HCT116 (cell line): ENCODE results near the gene RBMS1. TPM values are rescaled to one million over a fixed set of nuclear protein-coding genes. Genes with fewer than 3 reads are reported as not detected.

ENCODE experiments used
- ATAC-seq: fragments of 200-7000 bp; cut with Tn5 transposase; 2 replicates; pipeline ENCODE4 v1.9.1; 2020; ENCODE audit warnings: mild to moderate bottlenecking, moderate library complexity
- BruUV-seq: library from RNA; stranded (reverse); fragments of 400-500 nt; replicated peaks from 2 replicates; lab custom pipeline; 2021; lab: Mats Ljungman, UMichigan
- CTCF ChIA-PET: fragments of 300-600 bp; sonication (Branson Sonifier 250); formaldehyde crosslinking; loops from one replicate; lab custom pipeline; 2021; ENCODE audit warnings: antibody characterized with exemption; lab: Charles Lee
- POLR2A ChIA-PET: fragments of 300-600, 350-600 bp; sonication (Branson Sonifier 250); formaldehyde crosslinking; loops from one replicate; lab custom pipeline; 2021; ENCODE audit warnings: antibody characterized with exemption; lab: Charles Lee
- RAD21 ChIA-PET, 2 experiments: fragments of 300-600 bp; sonication (Branson Sonifier 250); formaldehyde crosslinking; loops; one replicate each; lab custom pipeline; 2023; ENCODE audit warnings: low total read pairs in 2 of 2; ENCODE audit not compliant: uncharacterized antibody in 2 of 2, unreplicated experiment in 2 of 2, low non-redundant PET in 1 of 2; lab: Charles Lee
- DNase-seq: peaks from one replicate; pipeline ENCODE4 v3.0.0-alpha.2; 2010; ENCODE audit warnings: low read depth, low spot score
- H2AFZ ChIP-seq: fragments of 200-600 bp; shearing (Covaris generic), sonication (generic); 2 replicates; pipeline ENCODE4 v1.6.1; 2017; ENCODE audit warnings: low read depth, mixed run types, mixed read lengths, antibody characterized with exemption, low read length; ENCODE audit not compliant: poor library complexity, severe bottlenecking
- H3K27ac ChIP-seq: 2 replicates; pipeline ENCODE4 v1.5.1; 2012; ENCODE audit warnings: low read depth, low read length
- H3K27me3 ChIP-seq: fragments of 200-600 bp; sonication (generic); 2 replicates; pipeline ENCODE4 v1.6.1; 2016; ENCODE audit warnings: mixed run types, low read length, mixed read lengths; ENCODE audit not compliant: insufficient read depth
- H3K36me3 ChIP-seq, 2 experiments: fragments of 200-500 bp in 1 of 2; fragments of 200-600 bp in 1 of 2; sonication (Bioruptor generic) in 1 of 2; sonication (generic) in 1 of 2; 2 replicates each; pipeline versions ENCODE4 v1.5.1 to v1.6.1; 2014 to 2016; ENCODE audit warnings: low read length in 2 of 2, inconsistent platforms in 1 of 2, mixed read lengths in 1 of 2, mixed run types in 1 of 2; ENCODE audit not compliant: insufficient read depth in 2 of 2, control insufficient read depth in 1 of 2
- H3K4me1 ChIP-seq, 2 experiments: fragments of 200-600 bp in 1 of 2; sonication (generic) in 1 of 2; 2 replicates each; pipeline versions ENCODE4 v1.5.1 to v1.6.1; 2012 to 2017; ENCODE audit warnings: low read length in 2 of 2, inconsistent platforms in 1 of 2, mild to moderate bottlenecking in 1 of 2, mixed read lengths in 1 of 2, mixed run types in 1 of 2, moderate library complexity in 1 of 2; ENCODE audit not compliant: insufficient read depth in 2 of 2, control insufficient read depth in 1 of 2
- H3K4me2 ChIP-seq: fragments of 200-600 bp; sonication (generic); 2 replicates; pipeline ENCODE4 v1.6.1; 2017; ENCODE audit warnings: mixed run types, low read length, mixed read lengths
- H3K4me3 ChIP-seq, 2 experiments: fragments of 200-600 bp in 1 of 2; sonication (generic) in 1 of 2; replicated peaks in 1 of 2; 2 replicates each; pipeline ENCODE4 v1.5.1; 2011 to 2016; ENCODE audit warnings: low read length in 2 of 2, control low read depth in 1 of 2, low read depth in 1 of 2, mild to moderate bottlenecking in 1 of 2, mixed read lengths in 1 of 2, mixed run types in 1 of 2
- H3K79me2 ChIP-seq: fragments of 200-600 bp; sonication (generic); 2 replicates; pipeline ENCODE4 v1.6.1; 2017; ENCODE audit warnings: mild to moderate bottlenecking, mixed run types, low read length, moderate library complexity, mixed read lengths; ENCODE audit not compliant: insufficient read depth
- H3K9ac ChIP-seq: fragments of 200-600 bp; sonication (generic); 2 replicates; pipeline ENCODE4 v1.6.1; 2016; ENCODE audit warnings: low read length, mixed read lengths
- H3K9me2 ChIP-seq: fragments of 200-600 bp; sonication (generic), shearing (Covaris generic); 2 replicates; pipeline ENCODE4 v1.6.1; 2017; ENCODE audit warnings: mixed run types, mild to moderate bottlenecking, moderate library complexity; ENCODE audit not compliant: insufficient read depth
- H3K9me3 ChIP-seq, 2 experiments: fragments of 200-500 bp in 1 of 2; fragments of 200-600 bp in 1 of 2; sonication (Bioruptor generic) in 1 of 2; sonication (generic) in 1 of 2; 2 replicates each; pipeline ENCODE4 v1.6.1; 2014 to 2017; ENCODE audit warnings: low read length in 2 of 2, mixed read lengths in 2 of 2, inconsistent platforms in 1 of 2, low read depth in 1 of 2, mild to moderate bottlenecking in 1 of 2, mixed run types in 1 of 2, moderate library complexity in 1 of 2; ENCODE audit not compliant: control insufficient read depth in 1 of 2, insufficient read depth in 1 of 2
- H4K20me1 ChIP-seq: fragments of 200-600 bp; sonication (generic), shearing (Covaris generic); 2 replicates; pipeline ENCODE4 v1.6.1; 2017; ENCODE audit warnings: mixed run types, mild to moderate bottlenecking, moderate library complexity; ENCODE audit not compliant: insufficient read depth
- CBX3 ChIP-seq: IDR thresholded peaks from 2 replicates; pipeline ENCODE4 v1.6.1; 2012; ENCODE audit warnings: low read depth
- CEBPB ChIP-seq: IDR thresholded peaks from 2 replicates; pipeline ENCODE4 v1.6.1; 2012; ENCODE audit warnings: low read depth
- EGR1 ChIP-seq: IDR thresholded peaks from 2 replicates; pipeline ENCODE4 v1.6.1; 2012; ENCODE audit warnings: low read depth
- EZH2phosphoT487 ChIP-seq: fragments of 200-600 bp; IDR thresholded peaks from 2 replicates; pipeline ENCODE4 v1.6.1; 2018; ENCODE audit warnings: antibody characterized with exemption, borderline replicate concordance
- FOSL1 ChIP-seq: IDR thresholded peaks from 2 replicates; pipeline ENCODE4 v1.6.1; 2012; ENCODE audit warnings: low read depth
- MAX ChIP-seq: IDR thresholded peaks from 2 replicates; pipeline ENCODE4 v1.6.1; 2012
- SP1 ChIP-seq: IDR thresholded peaks from 2 replicates; pipeline ENCODE4 v1.6.1; 2012; ENCODE audit warnings: low read depth
- SRF ChIP-seq: IDR thresholded peaks from 2 replicates; pipeline ENCODE4 v1.6.1; 2012; ENCODE audit warnings: low read depth
- ZFX ChIP-seq: fragments of 450-650 bp; IDR thresholded peaks from 2 replicates; pipeline ENCODE4 v1.6.1; 2017
- intact Hi-C: fragments of 100-400 bp; cut with micrococcal nuclease; formaldehyde crosslinking; loops from 2 replicates; pipeline ENCODE4 v1.10.0; 2022
- total RNA-seq: library from RNA; stranded (reverse); gene quantifications from one replicate; pipeline ENCODE4 v1.2.1, GENCODE V29; 2021; ENCODE audit not compliant: unreplicated experiment

Gene RBMS1
- total RNA-seq, 1 experiment from 2014 or later: 17.6 TPM

- Histone ChIP-seq H2AFZ (no peak overlapping the region), H3K4me3 (no peak overlapping the region), H4K20me1 (no peaks in the 10 kb centered on the region), H3K4me2 (no peak overlapping the region), H3K27me3 (no peaks in the 10 kb centered on the region), H3K79me2 (no peaks in the 10 kb centered on the region), H3K4me1 (no peaks in the 10 kb centered on the region), H3K9ac (no peak overlapping the region), H3K9me2 (no peaks in the 10 kb centered on the region), H3K9me3 (no peaks in the 10 kb centered on the region), H3K27ac (no peak overlapping the region), H3K36me3 (no peaks in the 10 kb centered on the region)
- RAD21 ChIA-PET: no interaction called here
- no peak for ATAC-seq
- CTCF ChIA-PET: no interaction called here
- POLR2A ChIA-PET: no interaction called here
- TF ChIP-seq SRF: no peak
- TF ChIP-seq CEBPB: no peak
- TF ChIP-seq EGR1: no peak
- no peak for TF ChIP-seq EZH2phosphoT487
- intact Hi-C loops: no loop called here
- no peak for DNase-seq
- no TSS peak for BruUV-seq
These were observed 23.9 kb downstream of the RBMS1 start for GRCh38 chr2:160469621-160470204.

GRCh38 chr2:160469164-160469563 lies 24.4 kb downstream of the RBMS1 start:
- H3K4me3 ChIP-seq: no peak overlapping the region
- no peaks in the 10 kb centered on the region for H3K79me2 ChIP-seq
- no peaks in the 10 kb centered on the region for H3K4me1 ChIP-seq
- no peak for ATAC-seq
- TF ChIP-seq CBX3 (no peak), ZFX (no peak), SP1 (no peak), FOSL1 (no peak), MAX (no peak)
- TF ChIP-seq, all 23 proteins: peak for 0
- no peaks in the 10 kb centered on the region for H3K9me2 ChIP-seq
- H3K9ac ChIP-seq: no peak overlapping the region
- BruUV-seq: no TSS peak
- no peak overlapping the region for H2AFZ ChIP-seq
- intact Hi-C loops: no loop called here
- no peaks in the 10 kb centered on the region for H3K27me3 ChIP-seq
- no peaks in the 10 kb centered on the region for H4K20me1 ChIP-seq
- ChIA-PET POLR2A (no interaction called here), CTCF (no interaction called here), RAD21 (no interaction called here)
- H3K9me3 ChIP-seq: no peaks in the 10 kb centered on the region
- DNase-seq: no peak
- no peak overlapping the region for H3K4me2 ChIP-seq
- no peak overlapping the region for H3K27ac ChIP-seq
- no peaks in the 10 kb centered on the region for H3K36me3 ChIP-seq
